ENCODE measurements around the gene TM4SF5. TPM values are rescaled to one million over a fixed set of nuclear protein-coding genes. Genes with fewer than 3 reads are reported as not detected.
A peak's percentile ranks its signal among the peaks of the same experiment; 100 is the strongest.

Gene TM4SF5
- total and polyA plus RNA-seq, 5 donors, result not detected

- ATAC-seq (no peak), DNase-seq (no peak)
- Histone ChIP-seq H3K27me3 (ENCODE audit: control insufficient read depth, insufficient read depth) (no peaks in the 10 kb centered on the region), H3K9me3 (ENCODE audit: control insufficient read depth, low read length) (no peaks in the 10 kb centered on the region), H3K4me3 (ENCODE audit: low read length) (no peak overlapping the region), H3K4me1 (ENCODE audit: control insufficient read depth, insufficient read depth, low read length) (peaks cover 2% of the 10 kb centered on the region), H3K27ac (ENCODE audit: low read length) (no peak overlapping the region)
- WGBS, result 35% methylated on average over 4 of the region's 4 CpGs
- intact Hi-C loops (cut with DNase I), result no loop called here
These were observed 23.0 kb upstream of the TM4SF5 start for GRCh38 chr17:4748686-4749085.

GRCh38 chr17:4750606-4751005 lies 21.1 kb upstream of the TM4SF5 start:
- intact Hi-C loops (cut with DNase I), result no loop called here
- WGBS, result 36% methylated on average over 3 of the region's 3 CpGs
- ATAC-seq (no peak), DNase-seq (no peak)
- Histone ChIP-seq H3K4me3 (ENCODE audit: low read length) (no peak overlapping the region), H3K27ac (ENCODE audit: low read length) (no peak overlapping the region), H3K9me3 (ENCODE audit: control insufficient read depth, low read length) (no peaks in the 10 kb centered on the region), H3K27me3 (ENCODE audit: control insufficient read depth, insufficient read depth) (no peaks in the 10 kb centered on the region), H3K4me1 (ENCODE audit: control insufficient read depth, insufficient read depth, low read length) (no peaks in the 10 kb centered on the region)

- Histone ChIP-seq H3K4me3 (ENCODE audit: low read length) (no peak overlapping the region), H3K27me3 (ENCODE audit: control insufficient read depth, insufficient read depth) (no peaks in the 10 kb centered on the region), H3K4me1 (ENCODE audit: control insufficient read depth, insufficient read depth, low read length) (no peaks in the 10 kb centered on the region), H3K27ac (ENCODE audit: low read length) (no peak overlapping the region), H3K9me3 (ENCODE audit: control insufficient read depth, low read length) (no peaks in the 10 kb centered on the region)
- ATAC-seq (no peak), DNase-seq (no peak)
- intact Hi-C loops (cut with DNase I), result no loop called here
- WGBS, result 60% methylated on average over 5 of the region's 5 CpGs
These were observed 19.8 kb upstream of the TM4SF5 start for GRCh38 chr17:4751932-4752331.

- H3K4me1 ChIP-seq (ENCODE audit: control insufficient read depth, insufficient read depth, low read length), result no peaks in the 10 kb centered on the region
- no peak for DNase-seq
- no peak overlapping the region for H3K27ac ChIP-seq (ENCODE audit: low read length)
- H3K4me3 ChIP-seq (ENCODE audit: low read length), result no peak overlapping the region
- WGBS, result 88% methylated on average over 1 of the region's 1 CpG
- intact Hi-C loops (cut with DNase I), result no loop called here
- H3K9me3 ChIP-seq (ENCODE audit: control insufficient read depth, low read length), result no peaks in the 10 kb centered on the region
- no peak for ATAC-seq
- no peaks in the 10 kb centered on the region for H3K27me3 ChIP-seq (ENCODE audit: control insufficient read depth, insufficient read depth)
These were observed 18.3 kb upstream of the TM4SF5 start for GRCh38 chr17:4753392-4753791.

- no peaks in the 10 kb centered on the region for H3K4me1 ChIP-seq (ENCODE audit: control insufficient read depth, insufficient read depth, low read length)
- H3K27me3 ChIP-seq (ENCODE audit: control insufficient read depth, insufficient read depth), result no peaks in the 10 kb centered on the region
- DNase-seq, result no peak
- H3K27ac ChIP-seq (ENCODE audit: low read length), result no peak overlapping the region
- H3K4me3 ChIP-seq (ENCODE audit: low read length), result no peak overlapping the region
- 57% methylated on average over 10 of the region's 10 CpGs for WGBS
- ATAC-seq, result peak in 1 of 2 donors; percentile 28
- H3K9me3 ChIP-seq (ENCODE audit: control insufficient read depth, low read length), result no peaks in the 10 kb centered on the region
- intact Hi-C loops (cut with DNase I), result no loop called here
These were observed 11.9 kb upstream of the TM4SF5 start for GRCh38 chr17:4759776-4760236.

- intact Hi-C loops (cut with DNase I), result no loop called here
- Histone ChIP-seq H3K4me1 (ENCODE audit: control insufficient read depth, insufficient read depth, low read length) (no peaks in the 10 kb centered on the region), H3K27me3 (ENCODE audit: control insufficient read depth, insufficient read depth) (no peaks in the 10 kb centered on the region), H3K9me3 (ENCODE audit: control insufficient read depth, low read length) (no peaks in the 10 kb centered on the region), H3K27ac (ENCODE audit: low read length) (no peak overlapping the region), H3K4me3 (ENCODE audit: low read length) (no peak overlapping the region)
- no peak for DNase-seq
- peak in 1 of 2 donors; percentile 52 for ATAC-seq
- 65% methylated on average over 3 of the region's 3 CpGs for WGBS
These were observed 7.1 kb upstream of the TM4SF5 start for GRCh38 chr17:4764595-4764994.

- Histone ChIP-seq H3K27me3 (ENCODE audit: control insufficient read depth, insufficient read depth) (no peaks in the 10 kb centered on the region), H3K27ac (ENCODE audit: low read length) (no peak overlapping the region), H3K4me3 (ENCODE audit: low read length) (no peak overlapping the region), H3K4me1 (ENCODE audit: control insufficient read depth, insufficient read depth, low read length) (no peaks in the 10 kb centered on the region), H3K9me3 (ENCODE audit: control insufficient read depth, low read length) (no peaks in the 10 kb centered on the region)
- peak in 1 of 3 donors; percentile 65 for DNase-seq
- intact Hi-C loops (cut with DNase I), result no loop called here
- peak in 1 of 2 donors; percentile 26 for ATAC-seq
- 73% methylated on average over 3 of the region's 3 CpGs for whole genome bisulfite sequencing
These were observed 5.5 kb upstream of the TM4SF5 start for GRCh38 chr17:4766201-4766600.

- DNase-seq (no peak), ATAC-seq (peak in 1 of 2 donors; percentile 26)
- H3K9me3 ChIP-seq (ENCODE audit: control insufficient read depth, low read length), result no peaks in the 10 kb centered on the region
- no peaks in the 10 kb centered on the region for H3K4me1 ChIP-seq (ENCODE audit: control insufficient read depth, insufficient read depth, low read length)
- H3K27ac ChIP-seq (ENCODE audit: low read length), result no peak overlapping the region
- 70% methylated on average over 9 of the region's 9 CpGs for WGBS
- no peak overlapping the region for H3K4me3 ChIP-seq (ENCODE audit: low read length)
- no peaks in the 10 kb centered on the region for H3K27me3 ChIP-seq (ENCODE audit: control insufficient read depth, insufficient read depth)
- intact Hi-C loops (cut with DNase I), result no loop called here
These were observed 5.0 kb upstream of the TM4SF5 start for GRCh38 chr17:4766723-4767122.

- Histone ChIP-seq H3K4me3 (ENCODE audit: low read length) (no peak overlapping the region), H3K9me3 (ENCODE audit: control insufficient read depth, low read length) (no peaks in the 10 kb centered on the region), H3K27ac (ENCODE audit: low read length) (no peak overlapping the region), H3K4me1 (ENCODE audit: control insufficient read depth, insufficient read depth, low read length) (no peaks in the 10 kb centered on the region), H3K27me3 (ENCODE audit: control insufficient read depth, insufficient read depth) (no peaks in the 10 kb centered on the region)
- intact Hi-C loops (cut with DNase I), result no loop called here
- no peak for DNase-seq
- ATAC-seq, result peak in 1 of 2 donors; percentile 18
- WGBS, result 80% methylated on average over 6 of the region's 6 CpGs
These were observed 3.4 kb upstream of the TM4SF5 start for GRCh38 chr17:4768298-4768697.

- DNase-seq, result no peak
- 87% methylated on average over 2 of the region's 2 CpGs for WGBS
- Histone ChIP-seq H3K4me1 (ENCODE audit: control insufficient read depth, insufficient read depth, low read length) (no peaks in the 10 kb centered on the region), H3K9me3 (ENCODE audit: control insufficient read depth, low read length) (no peaks in the 10 kb centered on the region), H3K4me3 (ENCODE audit: low read length) (no peak overlapping the region), H3K27me3 (ENCODE audit: control insufficient read depth, insufficient read depth) (no peaks in the 10 kb centered on the region), H3K27ac (ENCODE audit: low read length) (no peak overlapping the region)
- no peak for ATAC-seq
- intact Hi-C loops (cut with DNase I), result no loop called here
These were observed 2.1 kb upstream of the TM4SF5 start for GRCh38 chr17:4769628-4770027.

GRCh38 chr17:4772235-4772613 lies 538 bp downstream of the TM4SF5 start:
- H3K4me3 ChIP-seq (ENCODE audit: low read length), result no peak overlapping the region
- H3K9me3 ChIP-seq (ENCODE audit: control insufficient read depth, low read length), result no peaks in the 10 kb centered on the region
- H3K27ac ChIP-seq (ENCODE audit: low read length), result no peak overlapping the region
- intact Hi-C loops (cut with DNase I), result no loop called here
- DNase-seq (no peak), ATAC-seq (no peak)
- WGBS, result 69% methylated on average over 10 of the region's 10 CpGs
- no peaks in the 10 kb centered on the region for H3K4me1 ChIP-seq (ENCODE audit: control insufficient read depth, insufficient read depth, low read length)
- no peaks in the 10 kb centered on the region for H3K27me3 ChIP-seq (ENCODE audit: control insufficient read depth, insufficient read depth)

All from right cardiac atrium (tissue), 5 donors.